Osteocyte (in vitro differentiated cells): ENCODE measurements around the gene CMTM4. TPM values are rescaled to one million over a fixed set of nuclear protein-coding genes. Genes with fewer than 3 reads are reported as not detected.

Experiments used
- DNase-seq: peaks from one replicate; pipeline ENCODE4 v3.0.0; 2021; ENCODE audit warnings: mixed read lengths; ENCODE audit not compliant: unreplicated experiment; ENCODE audit errors: extremely low spot score
- H3K27ac Mint-ChIP-seq: one replicate; pipeline ENCODE4 v1.8.0; 2021; ENCODE audit warnings: mild to moderate bottlenecking, mixed read lengths; ENCODE audit not compliant: unreplicated experiment
- H3K27me3 Mint-ChIP-seq: one replicate; pipeline ENCODE4 v1.8.0; 2021; ENCODE audit warnings: mixed read lengths; ENCODE audit not compliant: unreplicated experiment
- H3K36me3 Mint-ChIP-seq: one replicate; pipeline ENCODE4 v1.8.0; 2021; ENCODE audit warnings: mixed read lengths; ENCODE audit not compliant: unreplicated experiment
- H3K4me1 Mint-ChIP-seq: one replicate; pipeline ENCODE4 v1.8.0; 2021; ENCODE audit warnings: mixed read lengths; ENCODE audit not compliant: unreplicated experiment
- H3K4me3 Mint-ChIP-seq: one replicate; pipeline ENCODE4 v1.8.0; 2021; ENCODE audit warnings: mild to moderate bottlenecking, moderate library complexity, mixed read lengths; ENCODE audit not compliant: unreplicated experiment
- H3K9me3 Mint-ChIP-seq: one replicate; pipeline ENCODE4 v1.8.0; 2021; ENCODE audit warnings: mixed read lengths; ENCODE audit not compliant: unreplicated experiment
- CTCF ChIP-seq: fragments of 200-600 bp; sonication (generic); IDR thresholded peaks from 2 replicates; pipeline ENCODE4 v1.5.0; 2021; ENCODE audit warnings: antibody characterized with exemption, mild to moderate bottlenecking, moderate library complexity
- total RNA-seq: library from RNA; stranded (reverse); gene quantifications from 2 replicates; pipeline ENCODE4 v1.2.1, GENCODE V29; 2021

The CMTM4 gene
- total RNA-seq, 1 donor from 2014 or later, result 24.4 TPM

GRCh38 chr16:66714654-66715307, 18.2 kb upstream of the CMTM4 start:
- peaks cover 4% of the 10 kb centered on the region for H3K4me1 Mint-ChIP-seq
- no peak for TF ChIP-seq CTCF
- peaks cover 8% of the 10 kb centered on the region for H3K36me3 Mint-ChIP-seq
- H3K27ac Mint-ChIP-seq, result no peak overlapping the region
- no peak for DNase-seq
- no peak overlapping the region for H3K4me3 Mint-ChIP-seq
- H3K9me3 Mint-ChIP-seq, result no peaks in the 10 kb centered on the region
- peaks cover 3% of the 10 kb centered on the region for H3K27me3 Mint-ChIP-seq

- peaks cover 4% of the 10 kb centered on the region for H3K36me3 Mint-ChIP-seq
- H3K27ac Mint-ChIP-seq, result no peak overlapping the region
- peaks cover 4% of the 10 kb centered on the region for H3K4me1 Mint-ChIP-seq
- no peak for DNase-seq
- no peaks in the 10 kb centered on the region for H3K9me3 Mint-ChIP-seq
- no peak overlapping the region for H3K4me3 Mint-ChIP-seq
- TF ChIP-seq CTCF, result no peak
- peaks cover 3% of the 10 kb centered on the region for H3K27me3 Mint-ChIP-seq
These were observed 17.5 kb upstream of the CMTM4 start for GRCh38 chr16:66714062-66714461.

- Mint-ChIP-seq H3K27ac (no peak overlapping the region), H3K4me1 (peaks cover 4% of the 10 kb centered on the region), H3K9me3 (no peaks in the 10 kb centered on the region), H3K36me3 (peaks cover 3% of the 10 kb centered on the region), H3K4me3 (no peak overlapping the region), H3K27me3 (peaks cover 8% of the 10 kb centered on the region)
- DNase-seq, result no peak
- no peak for TF ChIP-seq CTCF
These were observed 16.5 kb upstream of the CMTM4 start for GRCh38 chr16:66713076-66713475.

GRCh38 chr16:66712512-66712911, 16.0 kb upstream of the CMTM4 start:
- no peak overlapping the region for H3K27ac Mint-ChIP-seq
- H3K4me3 Mint-ChIP-seq, result no peak overlapping the region
- DNase-seq, result no peak
- H3K4me1 Mint-ChIP-seq, result peaks cover 4% of the 10 kb centered on the region
- no peaks in the 10 kb centered on the region for H3K36me3 Mint-ChIP-seq
- no peak for TF ChIP-seq CTCF
- H3K27me3 Mint-ChIP-seq, result peaks cover 10% of the 10 kb centered on the region
- no peaks in the 10 kb centered on the region for H3K9me3 Mint-ChIP-seq

GRCh38 chr16:66711581-66711980, 15.0 kb upstream of the CMTM4 start:
- Mint-ChIP-seq H3K27me3 (peaks cover 13% of the 10 kb centered on the region), H3K27ac (no peak overlapping the region), H3K4me3 (no peak overlapping the region), H3K36me3 (no peaks in the 10 kb centered on the region), H3K9me3 (no peaks in the 10 kb centered on the region), H3K4me1 (peaks cover 7% of the 10 kb centered on the region)
- DNase-seq, result no peak
- no peak for TF ChIP-seq CTCF
